ENCODE results near the gene MAPK9.

MAPK9 gene

DNA sequence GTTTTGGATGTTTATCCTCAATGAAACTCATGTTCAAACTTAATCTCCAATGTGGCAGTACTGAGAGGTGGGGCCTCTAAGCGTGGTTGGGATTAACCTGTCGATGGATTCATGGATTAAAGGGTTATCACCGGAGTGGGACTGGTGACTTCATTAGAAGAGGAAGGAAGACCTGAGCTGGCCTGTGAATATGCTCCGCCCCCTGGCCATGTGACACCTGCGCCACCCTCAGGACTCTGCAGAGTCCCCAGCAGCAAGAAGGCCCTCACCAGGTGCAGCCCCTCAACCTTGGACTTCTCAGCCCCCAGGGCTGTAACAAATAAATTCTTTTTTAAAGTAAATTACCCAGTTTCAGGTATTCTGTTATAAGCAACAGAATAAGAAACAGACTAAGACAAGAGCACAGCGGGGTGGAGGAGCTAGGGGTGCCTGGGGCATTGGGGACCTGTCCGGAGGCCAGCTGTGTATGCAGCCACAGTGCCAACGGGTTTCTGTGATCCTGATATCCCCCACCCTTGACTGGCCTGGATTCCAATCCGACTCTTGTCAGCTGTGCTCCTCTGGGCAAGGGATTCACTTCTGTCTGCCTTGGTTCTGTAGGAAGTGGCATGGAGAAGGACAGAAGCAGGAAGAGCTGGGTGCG is 3.2 kb upstream of the MAPK9 start:
- no peak for TF ChIP-seq EZH2 (IDR thresholded peaks at IDR 0.05; ENCODE audit: borderline replicate concordance, low read depth, low read length, severe bottlenecking)
- TF ChIP-seq, protein P1, sequence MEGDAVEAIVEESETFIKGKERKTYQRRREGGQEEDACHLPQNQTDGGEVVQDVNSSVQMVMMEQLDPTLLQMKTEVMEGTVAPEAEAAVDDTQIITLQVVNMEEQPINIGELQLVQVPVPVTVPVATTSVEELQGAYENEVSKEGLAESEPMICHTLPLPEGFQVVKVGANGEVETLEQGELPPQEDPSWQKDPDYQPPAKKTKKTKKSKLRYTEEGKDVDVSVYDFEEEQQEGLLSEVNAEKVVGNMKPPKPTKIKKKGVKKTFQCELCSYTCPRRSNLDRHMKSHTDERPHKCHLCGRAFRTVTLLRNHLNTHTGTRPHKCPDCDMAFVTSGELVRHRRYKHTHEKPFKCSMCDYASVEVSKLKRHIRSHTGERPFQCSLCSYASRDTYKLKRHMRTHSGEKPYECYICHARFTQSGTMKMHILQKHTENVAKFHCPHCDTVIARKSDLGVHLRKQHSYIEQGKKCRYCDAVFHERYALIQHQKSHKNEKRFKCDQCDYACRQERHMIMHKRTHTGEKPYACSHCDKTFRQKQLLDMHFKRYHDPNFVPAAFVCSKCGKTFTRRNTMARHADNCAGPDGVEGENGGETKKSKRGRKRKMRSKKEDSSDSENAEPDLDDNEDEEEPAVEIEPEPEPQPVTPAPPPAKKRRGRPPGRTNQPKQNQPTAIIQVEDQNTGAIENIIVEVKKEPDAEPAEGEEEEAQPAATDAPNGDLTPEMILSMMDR (IDR thresholded peaks at IDR 0.05; ENCODE audit: borderline replicate concordance, extremely low read depth, low read length, poor library complexity, severe bottlenecking) = no peak
- Histone ChIP-seq H2AFZ (ENCODE audit: low read depth, low read length) (no peak overlapping the region), H3K27ac (ENCODE audit: low read length) (no peak overlapping the region)

DNA sequence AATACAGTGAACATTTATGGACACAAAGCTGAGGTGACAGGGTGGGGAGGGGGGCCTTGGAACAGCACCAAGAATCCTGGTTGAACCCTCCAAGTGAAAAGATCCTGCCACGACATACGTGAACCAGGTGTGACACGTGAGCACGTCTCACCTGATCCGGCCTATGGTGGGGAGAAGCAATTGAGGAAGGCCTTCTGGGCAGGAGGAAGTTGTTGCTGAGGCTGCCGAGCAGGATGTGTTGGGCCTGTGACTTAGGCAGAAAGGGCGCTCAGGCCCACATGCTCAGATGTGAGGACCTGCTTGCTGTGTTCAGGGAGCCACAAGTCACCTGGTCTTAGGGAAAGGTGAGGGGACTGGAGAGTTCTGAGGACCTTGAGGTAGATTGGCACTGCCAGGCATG is 2.5 kb upstream of the MAPK9 start:
- H3K4me2 ChIP-seq (ENCODE audit: insufficient read depth, low read length) = no peak overlapping the region
- H4K20me1 ChIP-seq (ENCODE audit: insufficient read depth, low read length) = peaks cover 35% of the 10 kb centered on the region
- H3K9ac ChIP-seq (ENCODE audit: low read depth, low read length) = no peak overlapping the region
- H3K9me3 ChIP-seq (ENCODE audit: insufficient read depth, low read length, severe bottlenecking) = no peaks in the 10 kb centered on the region
- peaks cover 6% of the 10 kb centered on the region for H3K36me3 ChIP-seq (ENCODE audit: insufficient read depth, low read length)
- H3K27me3 ChIP-seq (ENCODE audit: insufficient read depth, low read length, poor library complexity) = no peaks in the 10 kb centered on the region
- H3K79me2 ChIP-seq (ENCODE audit: insufficient read depth, low read length) = peaks cover 32% of the 10 kb centered on the region
- H2AFZ ChIP-seq (ENCODE audit: low read depth, low read length) = no peak overlapping the region
- peaks cover 32% of the 10 kb centered on the region for H3K4me1 ChIP-seq (ENCODE audit: insufficient read depth, low read length)
- no peak overlapping the region for H3K27ac ChIP-seq (ENCODE audit: low read length)
- H3K4me3 ChIP-seq (ENCODE audit: low read depth in 1 of 2, low read length in 2 of 2) = no peak overlapping the region
- TF ChIP-seq EZH2 (IDR thresholded peaks at IDR 0.05; ENCODE audit: borderline replicate concordance, low read depth, low read length, severe bottlenecking) = no peak
- TF ChIP-seq, protein P1 (IDR thresholded peaks at IDR 0.05; ENCODE audit: borderline replicate concordance, extremely low read depth, low read length, poor library complexity, severe bottlenecking) = no peak
- no peak for DNase-seq
- no peak for ATAC-seq (ENCODE audit: insufficient read depth, low read depth)

More for the DNA sequence above, 3.2 kb upstream of the MAPK9 start:
- Histone ChIP-seq H3K79me2 (ENCODE audit: insufficient read depth, low read length) (peaks cover 25% of the 10 kb centered on the region), H4K20me1 (ENCODE audit: insufficient read depth, low read length) (peaks cover 30% of the 10 kb centered on the region), H3K9ac (ENCODE audit: low read depth, low read length) (no peak overlapping the region), H3K36me3 (ENCODE audit: insufficient read depth, low read length) (peaks cover 6% of the 10 kb centered on the region), H3K4me1 (ENCODE audit: insufficient read depth, low read length) (peaks cover 26% of the 10 kb centered on the region), H3K4me2 (ENCODE audit: insufficient read depth, low read length) (no peak overlapping the region), H3K27me3 (ENCODE audit: insufficient read depth, low read length, poor library complexity) (no peaks in the 10 kb centered on the region), H3K9me3 (ENCODE audit: insufficient read depth, low read length, severe bottlenecking) (no peaks in the 10 kb centered on the region), H3K4me3 (ENCODE audit: low read depth in 1 of 2, low read length in 2 of 2) (no peak overlapping the region)
- DNase-seq = no peak
- ATAC-seq (ENCODE audit: insufficient read depth, low read depth) = no peak

DNA sequence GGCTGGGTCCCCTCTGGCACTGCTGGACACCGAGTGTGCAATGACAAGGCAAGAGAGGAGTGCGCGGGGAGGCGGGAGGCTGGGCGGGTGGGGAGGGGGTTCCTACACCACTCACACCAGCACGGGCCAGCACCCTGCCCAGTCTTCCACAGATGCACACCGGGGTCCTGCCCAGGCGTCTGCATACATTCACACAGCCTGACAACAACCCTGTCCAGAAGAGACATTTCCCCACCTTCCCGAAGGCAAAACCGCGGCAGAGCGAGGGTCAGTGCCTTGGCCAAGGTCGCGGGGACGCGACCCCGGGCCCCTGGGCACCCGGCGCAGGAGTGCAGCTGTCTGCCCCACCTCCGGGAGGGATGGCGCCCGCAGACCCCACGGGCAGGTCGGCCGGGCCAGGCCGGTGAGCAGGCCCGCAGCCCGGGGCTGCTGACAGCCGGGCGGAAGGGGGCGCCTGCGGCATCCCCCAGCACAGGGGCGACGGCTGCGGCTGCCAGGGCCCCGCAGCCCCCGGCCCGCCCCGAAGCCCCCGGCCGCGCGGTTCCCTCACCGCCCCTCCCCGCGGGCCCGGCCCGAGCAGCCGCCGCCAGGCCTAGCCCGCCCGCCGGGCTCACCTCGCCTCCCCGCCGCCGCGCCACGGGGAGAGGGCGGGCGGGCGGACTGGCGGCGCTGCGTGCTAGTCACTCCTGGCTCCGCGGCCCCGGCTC is 496 bp downstream of the MAPK9 start:
- H3K27ac ChIP-seq (ENCODE audit: low read length) = peak overlapping the region; percentile 56
- H3K36me3 ChIP-seq (ENCODE audit: insufficient read depth, low read length) = peaks cover 18% of the 10 kb centered on the region
- TF ChIP-seq EZH2 (IDR thresholded peaks at IDR 0.05; ENCODE audit: borderline replicate concordance, low read depth, low read length, severe bottlenecking) = no peak
- TF ChIP-seq, protein P1 (IDR thresholded peaks at IDR 0.05; ENCODE audit: borderline replicate concordance, extremely low read depth, low read length, poor library complexity, severe bottlenecking) = peak; percentile 42
- no peaks in the 10 kb centered on the region for H3K9me3 ChIP-seq (ENCODE audit: insufficient read depth, low read length, severe bottlenecking)
- H3K79me2 ChIP-seq (ENCODE audit: insufficient read depth, low read length) = peaks cover 62% of the 10 kb centered on the region
- peak; percentile 25 for ATAC-seq (ENCODE audit: insufficient read depth, low read depth)
- peak; percentile 40 for DNase-seq
- H3K4me2 ChIP-seq (ENCODE audit: insufficient read depth, low read length) = peak overlapping the region; percentile 87
- no peaks in the 10 kb centered on the region for H3K27me3 ChIP-seq (ENCODE audit: insufficient read depth, low read length, poor library complexity)
- H2AFZ ChIP-seq (ENCODE audit: low read depth, low read length) = peak overlapping the region; percentile 61
- H3K4me3 ChIP-seq (ENCODE audit: low read depth in 1 of 2, low read length in 2 of 2) = peak overlapping the region; percentile 90 to 96; a peak in 3 of 4 replicates
- peaks cover 49% of the 10 kb centered on the region for H4K20me1 ChIP-seq (ENCODE audit: insufficient read depth, low read length)
- H3K4me1 ChIP-seq (ENCODE audit: insufficient read depth, low read length) = peaks cover 39% of the 10 kb centered on the region
- H3K9ac ChIP-seq (ENCODE audit: low read depth, low read length) = peak overlapping the region; percentile 94
